Endothelial cell of umbilical vein (primary cell): ENCODE data around the gene ADCY2. TPM values are rescaled to one million over a fixed set of nuclear protein-coding genes. Genes with fewer than 3 reads are reported as not detected.

Experiments
- BruUV-seq: library from RNA; stranded (reverse); fragments of 400-500 nt; replicated peaks from 2 replicates; lab custom pipeline; 2021; lab: Mats Ljungman, UMichigan
- CTCF ChIA-PET: fragments of 300-600, 350-600 bp; sonication (Branson Sonifier 250); formaldehyde crosslinking; loops from one replicate; lab custom pipeline; 2021; ENCODE audit warnings: antibody characterized with exemption, inconsistent platforms; lab: Charles Lee
- POLR2A ChIA-PET: fragments of 300-600, 350-600 bp; sonication (Branson Sonifier 250); formaldehyde crosslinking; loops from one replicate; lab custom pipeline; 2021; ENCODE audit warnings: antibody characterized with exemption, inconsistent platforms; lab: Charles Lee
- DNase-seq: peaks from one replicate; pipeline ENCODE4 v3.0.0-alpha.2; 2011; ENCODE audit warnings: low read depth, low spot score
- FAIRE-seq: peaks from 2 replicates; lab custom pipeline; 2011; peaks lifted over from hg19 to GRCh38; lab: Jason Lieb, UNC
- H2AFZ ChIP-seq: 2 replicates; pipeline ENCODE4 v1.6.0; 2012; ENCODE audit warnings: low read depth, low read length, control low read depth, inconsistent platforms
- H3K27ac ChIP-seq: 2 replicates; pipeline ENCODE4 v1.5.1; 2011; ENCODE audit warnings: low read depth, mild to moderate bottlenecking, control low read depth, low read length, moderate library complexity; ENCODE audit not compliant: insufficient read depth
- H3K27me3 ChIP-seq, 2 experiments: 2 replicates each; pipeline versions ENCODE4 v1.6.0 to v1.6.1; 2011; ENCODE audit warnings: low read length in 2 of 2, mixed read lengths in 1 of 2; ENCODE audit not compliant: control insufficient read depth in 2 of 2, insufficient read depth in 2 of 2
- H3K36me3 ChIP-seq, 2 experiments: 2 replicates in 1 of 2; 3 replicates in 1 of 2; pipeline ENCODE4 v1.5.1; 2011; ENCODE audit warnings: low read length in 2 of 2, mild to moderate bottlenecking in 1 of 2, moderate library complexity in 1 of 2; ENCODE audit not compliant: control insufficient read depth in 2 of 2, insufficient read depth in 2 of 2; ENCODE audit errors: extremely low read depth in 1 of 2
- H3K4me1 ChIP-seq: 3 replicates; pipeline ENCODE4 v1.5.1; 2011; ENCODE audit warnings: mild to moderate bottlenecking, low read length; ENCODE audit not compliant: control insufficient read depth, insufficient read depth; ENCODE audit errors: extremely low read depth
- H3K4me2 ChIP-seq: 2 replicates; pipeline ENCODE4 v1.6.1; 2011; ENCODE audit warnings: low read length, control low read depth, mixed read lengths; ENCODE audit not compliant: insufficient read depth
- H3K4me3 ChIP-seq, 3 experiments: fragments of 200-600 bp in 1 of 3; sonication (generic), shearing (Covaris generic) in 1 of 3; replicated peaks in 1 of 3; 2 replicates each; pipeline ENCODE4 v1.5.1; 2011 to 2016; ENCODE audit warnings: control low read depth in 3 of 3, low read length in 3 of 3, mild to moderate bottlenecking in 2 of 3, inconsistent platforms in 1 of 3, low read depth in 1 of 3, moderate library complexity in 1 of 3; ENCODE audit not compliant: insufficient read depth in 1 of 3
- H3K79me2 ChIP-seq: 2 replicates; pipeline ENCODE4 v1.6.0; 2012; ENCODE audit warnings: low read length, inconsistent platforms; ENCODE audit not compliant: control insufficient read depth, insufficient read depth
- H3K9ac ChIP-seq: replicated peaks from 2 replicates; pipeline ENCODE3; 2011; ENCODE audit warnings: low read length, control low read depth; ENCODE audit not compliant: insufficient read depth; ENCODE audit errors: extremely low read depth
- H3K9me1 ChIP-seq: replicated peaks from 3 replicates; pipeline ENCODE4 v1.6.0; 2011; ENCODE audit warnings: mild to moderate bottlenecking, low read length; ENCODE audit not compliant: control insufficient read depth, insufficient read depth; ENCODE audit errors: extremely low read depth
- H3K9me3 ChIP-seq: replicated peaks from 2 replicates; pipeline ENCODE4 v1.5.1; 2012; ENCODE audit warnings: low read length, inconsistent platforms; ENCODE audit not compliant: control insufficient read depth, insufficient read depth
- H4K20me1 ChIP-seq: replicated peaks from 2 replicates; pipeline ENCODE3; 2011; ENCODE audit warnings: mild to moderate bottlenecking, low read length; ENCODE audit not compliant: control insufficient read depth, insufficient read depth; ENCODE audit errors: extremely low read depth
- EZH2 ChIP-seq: IDR thresholded peaks from 2 replicates; pipeline ENCODE4 v1.6.1; 2012; ENCODE audit warnings: borderline replicate concordance, low read depth, mild to moderate bottlenecking, moderate library complexity, low read length, inconsistent platforms; ENCODE audit not compliant: severe bottlenecking
- FOS ChIP-seq: IDR thresholded peaks from 2 replicates; pipeline ENCODE4 v1.6.1; 2011; ENCODE audit warnings: mild to moderate bottlenecking, low read length, moderate library complexity, borderline replicate concordance; ENCODE audit not compliant: insufficient read depth
- GATA2 ChIP-seq: IDR thresholded peaks from 2 replicates; pipeline ENCODE4 v1.7.0; 2011; ENCODE audit warnings: low read depth, mild to moderate bottlenecking, moderate library complexity, mixed read lengths, low read length; ENCODE audit not compliant: insufficient read length, insufficient read depth
- JUN ChIP-seq: IDR thresholded peaks from 2 replicates; pipeline ENCODE4 v1.6.1; 2011; ENCODE audit warnings: borderline replicate concordance, low read depth; ENCODE audit not compliant: insufficient read length, insufficient read depth
- MYC ChIP-seq: IDR thresholded peaks from one replicate; pipeline ENCODE4 v1.6.1; 2011; ENCODE audit warnings: mild to moderate bottlenecking, low read depth, low read length
- POLR2A ChIP-seq: IDR thresholded peaks from 2 replicates; pipeline ENCODE4 v1.6.1; 2012; ENCODE audit warnings: low read depth, mild to moderate bottlenecking, control low read depth, low read length
- POLR2AphosphoS5 ChIP-seq: IDR thresholded peaks from 2 replicates; pipeline ENCODE4 v1.6.1; 2012; ENCODE audit warnings: low read depth, mild to moderate bottlenecking, control low read depth, low read length, moderate library complexity; ENCODE audit not compliant: insufficient read depth
- dilution Hi-C: fragments of 300-500 bp; cut with MboI; formaldehyde crosslinking; loops from one replicate; pipeline ENCODE4 v1.15.0; 2019; ENCODE audit warnings: low sequenced_read_pairs; ENCODE audit not compliant: extremely low pct_ligation_motif_present
- intact Hi-C: fragments of 100-400 bp; cut with micrococcal nuclease; formaldehyde crosslinking; loops from one replicate; pipeline ENCODE4 v1.10.0; 2022
- polyA plus RNA-seq, 4 experiments: library from polyadenylated mRNA; depleted of rRNA in 3 of 4; stranded (reverse) in 3 of 4; unstranded in 1 of 4; fragments of >200 nt; gene quantifications; 2 replicates each; pipeline versions ENCODE4 v1.2.1 to v1.2.3, GENCODE V29; 2011 to 2012; ENCODE audit warnings: missing spikeins in 1 of 4
- total RNA-seq: library from RNA; stranded (reverse); gene quantifications from 2 replicates; pipeline ENCODE4 v1.2.3, GENCODE V29; 2021
- TF ChIP-seq, protein P1 (sequence below), 2 donors: IDR thresholded peaks; 1 replicate in 1 of 2; 2 replicates in 1 of 2; pipeline ENCODE4 v1.5.1; 2011; ENCODE audit warnings: low read length in 2 of 2, mild to moderate bottlenecking in 2 of 2, moderate library complexity in 2 of 2, control low read depth in 1 of 2, inconsistent platforms in 1 of 2, low read depth in 1 of 2; ENCODE audit not compliant: insufficient read depth in 1 of 2; ENCODE audit errors: extremely low read depth in 1 of 2
- TF ChIP-seq, protein P2 (sequence below): IDR thresholded peaks from 2 replicates; pipeline ENCODE4 v1.6.1; 2011; ENCODE audit not compliant: insufficient read depth, insufficient read length

The ADCY2 gene
- total and polyA plus RNA-seq, 2 donors (not counting 3 experiments of a cell fraction or from before 2014, with no cell fraction given), result under 0.01 TPM; not detected in 1

GRCh38 chr5:7518947-7519560, 123.1 kb downstream of the ADCY2 start:
- dilution Hi-C loops, result no loop called here
- FAIRE-seq, result no peak
- Histone ChIP-seq H3K4me2 (no peak overlapping the region), H4K20me1 (no peaks in the 10 kb centered on the region), H3K4me1 (no peaks in the 10 kb centered on the region), H3K36me3 (no peaks in the 10 kb centered on the region), H3K27ac (no peak overlapping the region), H3K9me1 (no peaks in the 10 kb centered on the region), H2AFZ (no peak overlapping the region), H3K9me3 (peaks cover 7% of the 10 kb centered on the region), H3K27me3 (no peaks in the 10 kb centered on the region), H3K4me3 (no peak overlapping the region), H3K9ac (no peak overlapping the region), H3K79me2 (no peaks in the 10 kb centered on the region)
- no peak for DNase-seq
- TF ChIP-seq JUN (no peak), EZH2 (no peak), POLR2A (no peak), GATA2 (no peak), POLR2AphosphoS5 (no peak), FOS (no peak), MYC (no peak)
- TF ChIP-seq, protein P1, sequence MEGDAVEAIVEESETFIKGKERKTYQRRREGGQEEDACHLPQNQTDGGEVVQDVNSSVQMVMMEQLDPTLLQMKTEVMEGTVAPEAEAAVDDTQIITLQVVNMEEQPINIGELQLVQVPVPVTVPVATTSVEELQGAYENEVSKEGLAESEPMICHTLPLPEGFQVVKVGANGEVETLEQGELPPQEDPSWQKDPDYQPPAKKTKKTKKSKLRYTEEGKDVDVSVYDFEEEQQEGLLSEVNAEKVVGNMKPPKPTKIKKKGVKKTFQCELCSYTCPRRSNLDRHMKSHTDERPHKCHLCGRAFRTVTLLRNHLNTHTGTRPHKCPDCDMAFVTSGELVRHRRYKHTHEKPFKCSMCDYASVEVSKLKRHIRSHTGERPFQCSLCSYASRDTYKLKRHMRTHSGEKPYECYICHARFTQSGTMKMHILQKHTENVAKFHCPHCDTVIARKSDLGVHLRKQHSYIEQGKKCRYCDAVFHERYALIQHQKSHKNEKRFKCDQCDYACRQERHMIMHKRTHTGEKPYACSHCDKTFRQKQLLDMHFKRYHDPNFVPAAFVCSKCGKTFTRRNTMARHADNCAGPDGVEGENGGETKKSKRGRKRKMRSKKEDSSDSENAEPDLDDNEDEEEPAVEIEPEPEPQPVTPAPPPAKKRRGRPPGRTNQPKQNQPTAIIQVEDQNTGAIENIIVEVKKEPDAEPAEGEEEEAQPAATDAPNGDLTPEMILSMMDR (IDR thresholded peaks at IDR 0.05; ENCODE audit: extremely low read depth in 1 of 2, insufficient read depth in 1 of 2, low read depth in 1 of 2, low read length in 2 of 2), result no peak
- TF ChIP-seq, protein P2, sequence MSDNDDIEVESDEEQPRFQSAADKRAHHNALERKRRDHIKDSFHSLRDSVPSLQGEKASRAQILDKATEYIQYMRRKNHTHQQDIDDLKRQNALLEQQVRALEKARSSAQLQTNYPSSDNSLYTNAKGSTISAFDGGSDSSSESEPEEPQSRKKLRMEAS, result no peak
- intact Hi-C loops, result no loop called here
- ChIA-PET CTCF (no interaction called here), POLR2A (no interaction called here)
- no TSS peak for BruUV-seq
